Astrocyte (in vitro differentiated cells and primary cell): ENCODE results near the gene DCDC1. TPM values are rescaled to one million over a fixed set of nuclear protein-coding genes. Genes with fewer than 3 reads are reported as not detected.
A peak's percentile ranks its signal among the peaks of the same experiment; 100 is the strongest.

Experiments
- DNase-seq: peaks from one replicate; pipeline ENCODE4 v3.0.0-alpha.2; 2010; ENCODE audit warnings: low read depth
- FAIRE-seq: peaks from 2 replicates; lab custom pipeline; 2011; peaks lifted over from hg19 to GRCh38; lab: Jason Lieb, UNC
- H2AFZ ChIP-seq: 2 replicates; pipeline ENCODE4 v1.6.0; 2012; ENCODE audit warnings: low read depth, low read length, inconsistent platforms
- H3K27ac ChIP-seq: 2 replicates; pipeline ENCODE4 v1.5.1; 2011; ENCODE audit warnings: low read depth, low read length, inconsistent platforms
- H3K27me3 ChIP-seq: 2 replicates; pipeline ENCODE4 v1.6.0; 2011; ENCODE audit warnings: low read length, inconsistent platforms; ENCODE audit not compliant: insufficient read depth
- H3K36me3 ChIP-seq: 2 replicates; pipeline ENCODE4 v1.5.1; 2011; ENCODE audit warnings: low read length, inconsistent platforms; ENCODE audit not compliant: insufficient read depth
- H3K4me1 ChIP-seq: 2 replicates; pipeline ENCODE4 v1.5.1; 2011; ENCODE audit warnings: low read length, inconsistent platforms; ENCODE audit not compliant: insufficient read depth
- H3K4me2 ChIP-seq: 2 replicates; pipeline ENCODE4 v1.6.0; 2012; ENCODE audit warnings: low read length, inconsistent platforms
- H3K4me3 ChIP-seq: 2 replicates; pipeline ENCODE4 v1.5.1; 2011; ENCODE audit warnings: low read depth, mild to moderate bottlenecking, low read length, inconsistent platforms; ENCODE audit not compliant: insufficient read depth
- H3K79me2 ChIP-seq: 2 replicates; pipeline ENCODE4 v1.6.0; 2012; ENCODE audit warnings: mild to moderate bottlenecking, low read length, inconsistent platforms; ENCODE audit not compliant: insufficient read depth
- H3K9ac ChIP-seq: 2 replicates; pipeline ENCODE4 v1.6.0; 2012; ENCODE audit warnings: mild to moderate bottlenecking, low read length, inconsistent platforms
- H3K9me3 ChIP-seq: 2 replicates; pipeline ENCODE4 v1.5.1; 2012; ENCODE audit warnings: low read depth, mild to moderate bottlenecking, low read length, inconsistent platforms; ENCODE audit not compliant: insufficient read depth
- H4K20me1 ChIP-seq: 2 replicates; pipeline ENCODE4 v1.6.0; 2012; ENCODE audit warnings: low read length, inconsistent platforms; ENCODE audit not compliant: insufficient read depth
- H3K27ac Mint-ChIP-seq: one replicate; pipeline ENCODE4 v1.8.0; 2021; ENCODE audit warnings: mild to moderate bottlenecking, mixed read lengths; ENCODE audit not compliant: unreplicated experiment
- H3K27me3 Mint-ChIP-seq: one replicate; pipeline ENCODE4 v1.8.0; 2021; ENCODE audit warnings: low read depth, mixed read lengths; ENCODE audit not compliant: unreplicated experiment
- H3K36me3 Mint-ChIP-seq: one replicate; pipeline ENCODE4 v1.8.0; 2021; ENCODE audit warnings: low read depth, mixed read lengths; ENCODE audit not compliant: unreplicated experiment
- H3K4me1 Mint-ChIP-seq: one replicate; pipeline ENCODE4 v1.8.0; 2021; ENCODE audit warnings: low read depth, mixed read lengths; ENCODE audit not compliant: unreplicated experiment
- H3K4me3 Mint-ChIP-seq: one replicate; pipeline ENCODE4 v1.8.0; 2021; ENCODE audit warnings: mild to moderate bottlenecking, moderate library complexity, mixed read lengths; ENCODE audit not compliant: unreplicated experiment
- H3K9me3 Mint-ChIP-seq: one replicate; pipeline ENCODE4 v1.8.0; 2021; ENCODE audit warnings: mild to moderate bottlenecking, mixed read lengths; ENCODE audit not compliant: unreplicated experiment
- CTCF ChIP-seq: IDR thresholded peaks from 2 replicates; pipeline ENCODE4 v1.5.1; 2011; ENCODE audit warnings: low read depth, mild to moderate bottlenecking, inconsistent platforms, low read length, moderate library complexity; ENCODE audit not compliant: insufficient read depth
- EZH2 ChIP-seq: IDR thresholded peaks from 2 replicates; pipeline ENCODE4 v1.6.1; 2012; ENCODE audit warnings: mild to moderate bottlenecking, low read length, inconsistent platforms; ENCODE audit not compliant: insufficient read depth
- total RNA-seq: library from RNA; stranded (reverse); gene quantifications from 2 replicates; pipeline ENCODE4 v1.2.1, GENCODE V29; 2021

DCDC1 gene
- total RNA-seq, 1 donor from 2014 or later = 1.4 TPM

- Histone ChIP-seq H3K27me3 (no peaks in the 10 kb centered on the region), H3K9ac (no peak overlapping the region), H3K36me3 (no peaks in the 10 kb centered on the region), H3K27ac (no peak overlapping the region), H3K79me2 (no peaks in the 10 kb centered on the region), H4K20me1 (no peaks in the 10 kb centered on the region), H3K9me3 (no peaks in the 10 kb centered on the region), H2AFZ (no peak overlapping the region), H3K4me2 (no peak overlapping the region), H3K4me3 (no peak overlapping the region), H3K4me1 (peaks cover 9% of the 10 kb centered on the region)
- FAIRE-seq (no peak), DNase-seq (no peak)
- H3K4me1 Mint-ChIP-seq = peaks cover 10% of the 10 kb centered on the region
- no peak overlapping the region for H3K4me3 Mint-ChIP-seq
- TF ChIP-seq CTCF (no peak), EZH2 (no peak)
- H3K9me3 Mint-ChIP-seq = no peaks in the 10 kb centered on the region
- no peak overlapping the region for H3K27ac Mint-ChIP-seq
- no peaks in the 10 kb centered on the region for H3K27me3 Mint-ChIP-seq
- no peaks in the 10 kb centered on the region for H3K36me3 Mint-ChIP-seq
Measured at GRCh38 chr11:30893318-30893717, 476.2 kb downstream of the DCDC1 start.

- Histone ChIP-seq H3K36me3 (no peaks in the 10 kb centered on the region), H3K9ac (no peak overlapping the region), H3K79me2 (no peaks in the 10 kb centered on the region), H3K4me2 (peak overlapping the region; percentile 60), H3K4me1 (peaks cover 9% of the 10 kb centered on the region), H3K9me3 (no peaks in the 10 kb centered on the region), H3K27me3 (no peaks in the 10 kb centered on the region), H3K4me3 (peak overlapping the region; percentile 10), H4K20me1 (no peaks in the 10 kb centered on the region), H3K27ac (peak overlapping the region; percentile 52), H2AFZ (peak overlapping the region; percentile 33)
- H3K36me3 Mint-ChIP-seq = no peaks in the 10 kb centered on the region
- H3K27ac Mint-ChIP-seq = peak overlapping the region; percentile 89
- H3K27me3 Mint-ChIP-seq = no peaks in the 10 kb centered on the region
- peaks cover 10% of the 10 kb centered on the region for H3K4me1 Mint-ChIP-seq
- no peaks in the 10 kb centered on the region for H3K9me3 Mint-ChIP-seq
- H3K4me3 Mint-ChIP-seq = no peak overlapping the region
- FAIRE-seq (no peak), DNase-seq (peak; percentile 65)
- no peak for TF ChIP-seq EZH2
- TF ChIP-seq CTCF = no peak
Measured at GRCh38 chr11:30889143-30889794, 480.3 kb downstream of the DCDC1 start.

- no peak for DNase-seq
- H3K4me3 ChIP-seq = no peak overlapping the region
- H3K9me3 ChIP-seq = no peaks in the 10 kb centered on the region
- no peak overlapping the region for H3K9ac ChIP-seq
- no peak overlapping the region for H3K4me2 ChIP-seq
- TF ChIP-seq CTCF (no peak), EZH2 (no peak)
- no peaks in the 10 kb centered on the region for H3K36me3 ChIP-seq
- Mint-ChIP-seq H3K27me3 (no peaks in the 10 kb centered on the region), H3K9me3 (no peaks in the 10 kb centered on the region), H3K27ac (no peak overlapping the region), H3K4me1 (peaks cover 4% of the 10 kb centered on the region), H3K36me3 (no peaks in the 10 kb centered on the region), H3K4me3 (no peak overlapping the region)
- no peaks in the 10 kb centered on the region for H3K27me3 ChIP-seq
- H2AFZ ChIP-seq = no peak overlapping the region
- H3K79me2 ChIP-seq = no peaks in the 10 kb centered on the region
- H3K4me1 ChIP-seq = no peaks in the 10 kb centered on the region
- no peak for FAIRE-seq
- no peaks in the 10 kb centered on the region for H4K20me1 ChIP-seq
- no peak overlapping the region for H3K27ac ChIP-seq
Measured at GRCh38 chr11:30879322-30880005, 490.1 kb downstream of the DCDC1 start.
